ENCODE data around the gene KRTAP9-7. TPM values are rescaled to one million over a fixed set of nuclear protein-coding genes. Genes with fewer than 3 reads are reported as not detected.
"Not testable (repeated sequence)": the region's sequence is repeated elsewhere in the genome, so short reads cannot be mapped to it uniquely, and the experiment has no call there.

KRTAP9-7 gene
- total RNA-seq: not detected

DNA sequence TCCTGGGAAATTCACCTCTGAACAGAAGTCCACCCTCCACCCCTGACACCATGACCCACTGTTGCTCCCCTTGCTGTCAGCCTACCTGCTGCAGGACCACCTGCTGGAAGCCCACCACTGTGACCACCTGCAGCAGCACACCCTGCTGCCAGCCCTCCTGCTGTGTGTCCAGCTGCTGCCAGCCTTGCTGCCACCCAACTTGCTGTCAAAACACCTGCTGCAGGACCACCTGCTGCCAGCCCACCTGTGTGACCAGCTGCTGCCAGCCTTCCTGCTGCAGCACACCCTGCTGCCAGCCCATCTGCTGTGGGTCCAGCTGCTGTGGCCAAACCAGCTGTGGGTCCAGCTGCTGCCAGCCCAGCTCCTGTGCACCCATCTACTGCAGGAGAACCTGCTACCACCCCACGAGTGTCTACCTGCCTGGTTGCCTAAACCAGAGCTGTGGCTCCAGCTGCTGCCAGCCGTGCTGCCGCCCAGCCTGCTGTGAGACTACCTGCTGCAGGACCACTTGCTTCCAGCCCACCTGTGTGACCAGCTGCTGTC is at the start of gene KRTAP9-7:
Gene KRTAP9-7, plus strand, starts transcription at position 51 of the 543 bp plus-strand sequence. Its CDS starts 0 bp downstream, at position 51.
- DNase-seq: not testable (repeated sequence)

- no peak for DNase-seq
Observed at GRCh38 chr17:41226051-41226450, 49.4 kb upstream of the KRTAP9-7 start.

DNA sequence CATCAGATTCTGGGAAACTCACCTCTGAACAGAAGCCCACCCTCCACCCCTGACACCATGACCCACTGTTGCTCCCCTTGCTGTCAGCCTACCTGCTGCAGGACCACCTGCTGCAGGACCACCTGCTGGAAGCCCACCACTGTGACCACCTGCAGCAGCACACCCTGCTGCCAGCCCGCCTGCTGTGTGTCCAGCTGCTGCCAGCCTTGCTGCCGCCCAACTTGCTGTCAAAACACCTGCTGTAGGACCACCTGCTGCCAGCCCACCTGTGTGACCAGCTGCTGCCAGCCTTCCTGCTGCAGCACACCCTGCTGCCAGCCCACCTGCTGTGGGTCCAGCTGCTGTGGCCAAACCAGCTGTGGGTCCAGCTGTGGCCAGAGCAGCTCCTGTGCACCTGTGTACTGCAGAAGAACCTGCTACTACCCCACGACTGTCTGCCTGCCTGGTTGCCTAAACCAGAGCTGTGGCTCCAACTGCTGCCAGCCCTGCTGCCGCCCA is 48.9 kb upstream of the KRTAP9-7 start, which contains the start of gene KRTAP9-2:
Gene KRTAP9-2, plus strand, starts transcription at position 51 of the 498 bp plus-strand sequence. Its CDS starts 7 bp downstream, at position 58.
- DNase-seq: not testable (repeated sequence)

DNA sequence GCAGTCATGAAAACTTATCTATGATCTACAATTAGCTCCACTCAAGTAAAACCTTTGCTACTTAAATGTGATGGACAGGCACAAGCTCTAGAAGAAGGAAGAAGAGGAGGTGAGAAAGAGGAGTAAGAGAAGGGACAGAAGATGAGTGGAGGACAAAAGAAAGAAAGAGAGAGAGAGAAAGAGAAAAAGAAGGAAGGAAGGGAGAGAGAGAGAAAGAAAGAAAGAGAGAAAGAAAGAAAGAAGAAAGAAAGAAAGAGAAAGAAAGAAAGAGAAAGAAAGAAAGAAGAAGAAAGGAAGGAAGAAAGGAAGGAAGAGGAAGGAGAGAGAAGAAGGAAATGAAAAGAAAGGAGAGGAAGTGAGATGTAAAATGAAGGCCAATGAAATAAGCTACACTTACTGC is 45.4 kb upstream of the KRTAP9-7 start:
- DNase-seq: no peak

DNA sequence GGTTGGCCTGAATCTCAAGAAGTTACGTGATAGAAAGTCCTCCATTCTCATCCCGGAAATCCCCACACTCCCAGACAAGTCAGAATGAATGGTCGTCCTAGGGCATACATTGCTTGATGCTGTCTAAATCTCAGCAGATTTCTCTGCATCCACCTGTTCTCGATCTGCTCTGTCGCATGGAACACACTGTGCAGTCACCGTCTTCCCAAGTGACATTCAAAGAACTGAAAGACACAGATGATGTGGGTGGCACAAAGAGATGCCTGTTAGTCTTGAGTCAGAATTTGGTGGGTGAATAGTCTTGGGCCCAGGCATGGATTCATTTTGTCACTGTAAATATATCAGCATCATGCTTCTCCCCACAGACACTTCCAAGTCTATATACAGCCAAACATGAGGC is 43.8 kb upstream of the KRTAP9-7 start:
- no peak for DNase-seq

DNA sequence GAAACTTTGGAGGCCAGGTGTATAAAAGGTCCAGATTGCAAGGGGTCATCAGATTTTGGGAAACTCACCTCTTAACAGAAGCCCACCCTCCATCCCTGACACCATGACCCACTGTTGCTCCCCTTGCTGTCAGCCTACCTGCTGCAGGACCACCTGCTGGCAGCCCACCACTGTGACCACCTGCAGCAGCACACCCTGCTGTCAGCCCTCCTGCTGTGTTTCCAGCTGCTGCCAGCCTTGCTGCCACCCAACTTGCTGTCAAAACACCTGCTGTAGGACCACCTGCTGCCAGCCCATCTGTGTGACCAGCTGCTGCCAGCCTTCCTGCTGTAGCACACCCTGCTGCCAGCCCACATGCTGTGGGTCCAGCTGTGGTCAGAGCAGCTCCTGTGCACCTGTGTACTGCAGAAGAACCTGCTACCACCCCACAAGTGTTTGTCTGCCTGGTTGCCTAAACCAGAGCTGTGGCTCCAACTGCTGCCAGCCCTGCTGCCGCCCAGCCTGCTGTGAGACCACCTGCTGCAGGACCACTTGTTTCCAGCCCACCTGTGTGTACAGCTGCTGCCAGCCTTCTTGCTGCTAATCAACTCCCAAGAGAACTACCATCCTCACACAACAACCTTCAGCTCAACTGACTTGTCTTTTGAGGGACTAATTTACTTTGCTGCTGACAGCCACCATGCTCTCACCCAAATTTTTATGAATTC is 42.9 kb upstream of the KRTAP9-7 start, which contains the start of gene KRTAP9-3:
Gene KRTAP9-3, plus strand, starts transcription at position 51 of the 707 bp plus-strand sequence. Its CDS starts 53 bp downstream, at position 104.
- DNase-seq: not testable (repeated sequence)

GRCh38 chr17:41237116-41237515 is 38.4 kb upstream of the KRTAP9-7 start:
- not testable (repeated sequence) for DNase-seq

GRCh38 chr17:41237949-41238437 is 37.5 kb upstream of the KRTAP9-7 start, which contains the start of gene KRTAP9-8:
TSS of gene KRTAP9-8 (plus strand) at chr17:41237999. CDS start at chr17:41238052, 53 bp downstream.
- not testable (repeated sequence) for DNase-seq

DNA sequence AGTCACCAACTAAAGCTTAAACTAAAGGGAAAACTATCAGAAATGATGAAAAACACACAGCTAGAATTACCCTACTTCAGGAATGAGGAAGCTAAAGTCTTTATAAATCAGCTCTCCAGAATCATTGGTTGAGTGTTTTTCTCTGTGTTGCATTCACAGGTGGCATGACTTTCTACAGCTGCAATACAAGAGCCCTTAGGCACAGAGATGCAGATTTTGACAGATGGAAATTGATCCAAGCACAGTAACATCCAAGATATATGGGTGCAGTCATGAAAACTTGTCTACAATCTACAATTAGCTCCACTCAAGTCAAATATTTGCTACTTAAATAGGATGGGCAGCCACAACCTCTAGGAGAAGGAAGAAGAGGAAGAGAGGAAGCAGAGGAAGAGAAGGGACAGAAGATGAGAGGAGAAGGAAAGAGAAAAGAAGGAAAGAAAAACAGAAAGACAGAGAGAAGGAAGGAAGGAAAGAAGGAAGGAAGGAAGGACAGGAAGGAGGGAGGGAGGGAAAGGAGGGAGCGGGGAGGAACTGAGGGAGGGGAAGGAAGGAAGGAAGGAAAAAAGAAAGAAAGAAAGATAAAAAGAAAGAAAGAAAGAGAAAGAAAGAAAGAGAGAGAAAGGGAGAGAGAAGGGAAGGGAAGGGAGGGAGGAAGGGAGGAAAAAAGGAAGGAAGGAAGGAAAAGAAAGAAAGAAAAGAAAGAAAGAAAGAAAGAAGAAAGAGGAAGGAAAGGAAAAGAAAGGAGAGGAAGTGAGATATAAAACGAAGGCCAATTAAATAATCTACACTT is 28.3 kb upstream of the KRTAP9-7 start:
- not testable (repeated sequence) for DNase-seq

DNA sequence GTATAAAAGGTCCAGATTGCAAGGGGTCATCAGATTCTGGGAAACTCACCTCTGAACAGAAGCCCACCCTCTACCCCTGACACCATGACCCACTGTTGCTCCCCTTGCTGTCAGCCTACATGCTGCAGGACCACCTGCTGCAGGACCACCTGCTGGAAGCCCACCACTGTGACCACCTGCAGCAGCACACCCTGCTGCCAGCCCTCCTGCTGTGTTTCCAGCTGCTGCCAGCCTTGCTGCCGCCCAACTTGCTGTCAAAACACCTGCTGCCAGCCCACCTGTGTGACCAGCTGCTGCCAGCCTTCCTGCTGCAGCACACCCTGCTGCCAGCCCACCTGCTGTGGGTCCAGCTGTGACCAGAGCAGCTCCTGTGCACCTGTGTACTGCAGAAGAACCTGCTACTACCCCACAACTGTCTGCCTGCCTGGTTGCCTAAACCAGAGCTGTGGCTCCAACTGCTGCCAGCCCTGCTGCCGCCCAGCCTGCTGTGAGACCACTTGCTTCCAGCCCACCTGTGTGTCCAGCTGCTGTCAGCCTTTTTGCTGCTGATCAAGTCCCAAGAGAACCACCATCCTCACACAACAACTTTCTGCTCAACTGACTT is 25.8 kb upstream of the KRTAP9-7 start, which contains the start of gene KRTAP9-4:
Gene KRTAP9-4, plus strand, starts transcription at position 51 of the 604 bp plus-strand sequence. Its CDS starts 34 bp downstream, at position 85.
- not testable (repeated sequence) for DNase-seq

GRCh38 chr17:41251261-41251660 is 24.2 kb upstream of the KRTAP9-7 start:
- no peak for DNase-seq

DNA sequence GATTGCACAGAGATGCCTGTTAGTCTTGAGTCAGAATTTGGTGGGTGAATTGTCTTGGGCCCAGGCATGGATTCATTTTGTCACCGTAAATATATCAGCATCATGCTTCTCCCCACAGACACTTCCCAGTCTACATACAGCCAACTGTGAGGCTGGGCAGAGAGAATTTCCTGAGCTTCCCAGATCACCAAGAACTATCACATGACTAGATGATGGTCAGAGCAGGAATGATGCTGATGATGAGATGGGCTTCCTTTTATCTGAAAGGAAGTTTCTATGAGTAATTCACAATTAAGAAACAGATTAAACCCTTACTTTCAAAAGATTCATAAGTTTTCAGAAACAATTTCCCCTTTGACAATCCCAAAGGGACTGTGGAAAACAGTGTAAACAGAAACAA is 20.6 kb upstream of the KRTAP9-7 start:
- no peak for DNase-seq

- not testable (repeated sequence) for DNase-seq
Observed at GRCh38 chr17:41255381-41256290, 19.9 kb upstream of the KRTAP9-7 start, which contains the start of gene KRTAP9-9. TSS of gene KRTAP9-9 (plus strand) at chr17:41255384.

DNA sequence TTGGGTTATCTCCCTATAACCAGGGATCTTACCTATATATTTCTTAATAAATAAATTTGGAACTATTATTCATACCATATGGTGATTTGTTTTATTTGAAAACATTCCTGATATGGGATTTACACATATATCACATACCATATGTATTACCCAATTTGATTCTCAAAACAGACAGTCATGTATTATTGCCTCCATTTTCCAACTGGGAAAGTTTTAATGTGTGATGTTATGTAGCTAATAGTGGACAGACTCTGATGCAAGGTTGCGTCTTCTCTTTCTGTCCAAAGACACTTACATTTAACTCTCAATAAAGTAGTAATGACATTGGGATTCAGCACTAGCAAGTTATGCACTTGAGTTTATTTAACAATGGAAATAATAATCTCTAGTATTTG is 19.2 kb upstream of the KRTAP9-7 start:
- no peak for DNase-seq

- no peak for DNase-seq
Observed at GRCh38 chr17:41258406-41258805, 17.1 kb upstream of the KRTAP9-7 start.

GRCh38 chr17:41263212-41263611 is 12.3 kb upstream of the KRTAP9-7 start:
- no peak for DNase-seq

- DNase-seq: no peak
Observed at GRCh38 chr17:41264599-41264998, 10.9 kb upstream of the KRTAP9-7 start.

DNA sequence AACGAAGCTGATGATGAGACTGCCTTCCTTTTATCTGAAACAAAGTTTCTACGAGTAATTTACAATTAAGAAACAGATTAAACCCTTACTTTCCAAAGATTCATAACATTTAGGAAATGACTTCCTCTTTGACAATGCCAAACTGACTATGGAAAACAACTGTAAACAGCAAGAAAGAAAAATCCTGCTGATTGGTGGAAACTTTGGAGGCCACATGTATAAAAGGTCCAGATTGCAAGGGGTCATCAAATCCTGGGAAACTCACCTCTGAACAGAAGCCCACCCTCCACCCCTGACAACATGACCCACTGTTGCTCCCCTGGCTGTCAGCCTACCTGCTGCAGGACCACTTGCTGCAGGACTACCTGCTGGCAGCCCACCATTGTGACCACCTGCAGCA is 10.4 kb upstream of the KRTAP9-7 start, which contains the start of gene KRTAP9-6:
Gene KRTAP9-6, plus strand, starts transcription at position 301 of the 400 bp plus-strand sequence. Its CDS starts 0 bp downstream, at position 301.
- no peak for DNase-seq

GRCh38 chr17:41267711-41268110 is 7.8 kb upstream of the KRTAP9-7 start:
- no peak for DNase-seq

- DNase-seq: not testable (repeated sequence)
Observed at GRCh38 chr17:41271323-41271722, 4.2 kb upstream of the KRTAP9-7 start.
